Measurements from ENCODE around the gene NRROS. TPM values are rescaled to one million over a fixed set of nuclear protein-coding genes. Genes with fewer than 3 reads are reported as not detected.

Gene NRROS
- total and polyA plus RNA-seq, 2 of the 13 experiments (the other 11 are each of a cell fraction or from before 2014, with no cell fraction given), result not detected

GRCh38 chr3:196632046-196632751 lies 7.3 kb upstream of the NRROS start (continued):
- no peak for TF ChIP-seq ETV6 (CRISPR knock-in tag; conservative IDR thresholded peaks at IDR 0.05)
- TF ChIP-seq PBX2 (CRISPR knock-in tag; IDR thresholded peaks at IDR 0.05), result no peak
- TF ChIP-seq ZNF703 (CRISPR knock-in tag; IDR thresholded peaks at IDR 0.05; ENCODE audit: borderline replicate concordance), result no peak
- TF ChIP-seq HMGXB4 (CRISPR knock-in tag; IDR thresholded peaks at IDR 0.05; ENCODE audit: borderline replicate concordance in 1 of 2, low read depth in 1 of 2), result peak; percentile 57 to 79; a peak in 3 of 4 replicates
- TF ChIP-seq ZNF749 (CRISPR knock-in tag; IDR thresholded peaks at IDR 0.05; ENCODE audit: borderline replicate concordance), result 0 out of 2 replicates have a peak, but pooled peaks have one; percentile 28
- no peak for TF ChIP-seq NPAS2 (CRISPR knock-in tag; IDR thresholded peaks at IDR 0.05; ENCODE audit: borderline replicate concordance)
- peak; percentile 87 for TF ChIP-seq KDM2A (CRISPR knock-in tag; IDR thresholded peaks at IDR 0.05; ENCODE audit: borderline replicate concordance, low read depth)
- 0 out of 2 replicates have a peak, but pooled peaks have one; percentile 50 for TF ChIP-seq IRF2 (CRISPR knock-in tag; IDR thresholded peaks at IDR 0.05)
- TF ChIP-seq MAX (IDR thresholded peaks at IDR 0.05), result peak; percentile 77
- 0 out of 2 replicates have a peak, but pooled peaks have one; percentile 21 for TF ChIP-seq E2F5 (CRISPR knock-in tag; conservative IDR thresholded peaks at IDR 0.05)
- peak; percentile 63 for TF ChIP-seq NFYB (CRISPR knock-in tag; IDR thresholded peaks at IDR 0.05)
- TF ChIP-seq MTF1 (CRISPR knock-in tag; IDR thresholded peaks at IDR 0.05), result no peak
- no peak for TF ChIP-seq U2AF1 (optimal IDR thresholded peaks at IDR 0.05; ENCODE audit: low read depth, low read length)
- TF ChIP-seq CHCHD3 (CRISPR knock-in tag; IDR thresholded peaks at IDR 0.05), result no peak
- no peak for TF ChIP-seq ZNF460 (CRISPR knock-in tag; IDR thresholded peaks at IDR 0.05; ENCODE audit: borderline replicate concordance)
- 0 out of 2 replicates have a peak, but pooled peaks have one; percentile 64 for TF ChIP-seq TOPORS (CRISPR knock-in tag; IDR thresholded peaks at IDR 0.05)
- peak; percentile 74; the same call in 1 of the 2 replicates for TF ChIP-seq SNAPC2 (CRISPR knock-in tag; IDR thresholded peaks at IDR 0.05)
- TF ChIP-seq GATA4 (IDR thresholded peaks at IDR 0.05; ENCODE audit: borderline replicate concordance, low read depth), result no peak
- no peak for TF ChIP-seq ZKSCAN5 (CRISPR knock-in tag; IDR thresholded peaks at IDR 0.05)
- TF ChIP-seq HINFP (CRISPR knock-in tag; IDR thresholded peaks at IDR 0.05; ENCODE audit: low read depth), result no peak; the same call in 1 of the 2 replicates
- peak; percentile 39; the same call in 1 of the 2 replicates for TF ChIP-seq HDAC1 (CRISPR knock-in tag; IDR thresholded peaks at IDR 0.05)
- peak; percentile 69 for TF ChIP-seq ZBTB34 (CRISPR knock-in tag; IDR thresholded peaks at IDR 0.05)
- TF ChIP-seq ZNF614 (CRISPR knock-in tag; IDR thresholded peaks at IDR 0.05; ENCODE audit: borderline replicate concordance), result no peak

Data from HepG2 (cell line).